ENCODE data around the gene TRNAU1AP.
"Not testable (repeated sequence)": the region's sequence is repeated elsewhere in the genome, so short reads cannot be mapped to it uniquely, and the experiment has no call there.

TRNAU1AP gene

GRCh38 chr1:28522537-28522936, 30.3 kb upstream of the TRNAU1AP start:
- not testable (repeated sequence) for DNase-seq

GRCh38 chr1:28525002-28525642, 27.8 kb upstream of the TRNAU1AP start:
- not testable (repeated sequence) for DNase-seq

GRCh38 chr1:28526886-28527285, 26.0 kb upstream of the TRNAU1AP start:
- DNase-seq = no peak

GRCh38 chr1:28530456-28530855, 22.4 kb upstream of the TRNAU1AP start:
- no peak for DNase-seq

- DNase-seq = no peak
Measured at GRCh38 chr1:28534671-28535070, 18.2 kb upstream of the TRNAU1AP start.

- no peak for DNase-seq
Measured at GRCh38 chr1:28535180-28535579, 17.7 kb upstream of the TRNAU1AP start.

GRCh38 chr1:28537457-28538199, 15.3 kb upstream of the TRNAU1AP start:
- DNase-seq = no peak

GRCh38 chr1:28538286-28538685, 14.6 kb upstream of the TRNAU1AP start:
- no peak for DNase-seq

- no peak for DNase-seq
Measured at GRCh38 chr1:28540651-28541050, 12.2 kb upstream of the TRNAU1AP start.

GRCh38 chr1:28541414-28542015, 11.4 kb upstream of the TRNAU1AP start:
- not testable (repeated sequence) for DNase-seq

GRCh38 chr1:28545246-28545628, 7.6 kb upstream of the TRNAU1AP start:
- DNase-seq = no peak

- no peak for DNase-seq
Measured at GRCh38 chr1:28548318-28548717, 4.6 kb upstream of the TRNAU1AP start.

- DNase-seq = no peak
Measured at GRCh38 chr1:28551381-28551780, 1.5 kb upstream of the TRNAU1AP start.

- no peak for DNase-seq
Measured at GRCh38 chr1:28560886-28561285, 8.0 kb downstream of the TRNAU1AP start.

- no peak for DNase-seq
Measured at GRCh38 chr1:28564310-28564709, 11.4 kb downstream of the TRNAU1AP start.

GRCh38 chr1:28565040-28565439, 12.2 kb downstream of the TRNAU1AP start:
- DNase-seq = no peak

- no peak for DNase-seq
Measured at GRCh38 chr1:28565726-28566125, 12.8 kb downstream of the TRNAU1AP start.

- no peak for DNase-seq
Measured at GRCh38 chr1:28566931-28567330, 14.0 kb downstream of the TRNAU1AP start.

- no peak for DNase-seq
Measured at GRCh38 chr1:28571911-28572310, 19.0 kb downstream of the TRNAU1AP start.

- DNase-seq = not testable (repeated sequence)
Measured at GRCh38 chr1:28572891-28573290, 20.0 kb downstream of the TRNAU1AP start.

GRCh38 chr1:28573564-28573963, 20.7 kb downstream of the TRNAU1AP start:
- DNase-seq = no peak

- DNase-seq = no peak
Measured at GRCh38 chr1:28577052-28577678, 24.3 kb downstream of the TRNAU1AP start.

- DNase-seq = no peak
Measured at GRCh38 chr1:28577738-28578536, 25.1 kb downstream of the TRNAU1AP start.

Measured in NCI-H1417 treated with DMSO at 0.1 percent for 48 hours (cell line).